NCI-H82 (cell line): ENCODE results near the gene MYLK2.

Experiments
- DNase-seq: peaks from one replicate; lab custom pipeline; 2025; lab: John Stamatoyannopoulos, UW

Gene MYLK2

DNA sequence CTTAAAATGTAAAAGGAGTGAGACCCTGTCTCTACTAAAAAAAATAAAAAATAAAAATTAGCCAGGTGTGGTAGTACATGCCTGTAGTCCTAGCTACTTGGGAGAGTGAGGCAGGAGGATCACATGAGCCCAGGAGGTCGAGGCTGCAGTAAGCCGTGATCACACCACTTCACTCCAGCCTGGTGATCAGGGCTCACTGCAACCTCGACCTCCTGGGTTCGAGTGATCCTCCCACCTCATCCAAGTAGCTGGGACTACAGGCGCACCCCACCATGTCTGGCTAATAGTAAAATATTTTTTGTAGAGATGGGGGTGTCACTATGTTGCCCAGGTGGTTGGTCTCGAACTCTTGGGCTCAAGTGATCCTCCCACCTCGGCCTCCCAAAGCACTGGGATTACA lies 34.3 kb downstream of the MYLK2 start:
- DNase-seq: no peak

GRCh38 chr20:31856516-31856915 lies 37.4 kb downstream of the MYLK2 start:
- no peak for DNase-seq

GRCh38 chr20:31857861-31858759 lies 39.0 kb downstream of the MYLK2 start:
- no peak for DNase-seq

DNA sequence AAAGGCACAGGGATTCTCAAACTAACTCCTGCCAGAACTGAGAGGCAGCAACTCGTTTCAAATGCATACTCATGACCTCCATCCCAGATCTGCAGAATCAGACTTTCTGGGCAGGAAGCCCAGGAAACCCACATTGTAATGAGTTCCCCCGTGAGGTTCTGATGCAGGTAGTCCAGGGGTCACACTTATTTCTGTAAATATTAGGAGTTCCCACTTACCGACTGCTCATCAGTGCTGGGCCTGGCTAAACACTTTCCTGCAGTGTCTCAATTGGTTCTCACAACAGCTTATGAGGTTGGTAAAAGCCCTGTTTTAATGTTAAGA lies 39.6 kb downstream of the MYLK2 start:
- no peak for DNase-seq

GRCh38 chr20:31859266-31859997 lies 40.3 kb downstream of the MYLK2 start:
- DNase-seq: no peak

DNA sequence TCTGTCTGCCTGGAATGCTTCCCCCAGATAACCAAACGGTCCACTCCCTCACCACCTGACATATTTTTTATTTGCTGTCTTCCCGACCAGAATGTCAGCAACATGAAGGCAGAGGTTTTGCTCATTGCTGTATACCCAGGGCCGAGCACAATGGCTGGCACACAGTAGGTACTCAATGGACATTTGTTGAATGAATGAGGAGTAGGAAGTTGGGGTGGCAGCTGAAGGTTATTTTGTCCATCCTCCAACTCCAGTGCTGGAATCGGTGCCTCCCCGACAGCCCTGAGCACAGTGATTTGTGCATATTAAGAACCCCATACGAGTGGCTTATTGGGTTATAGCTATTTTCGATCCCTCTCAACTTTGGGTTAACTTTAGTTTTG lies 40.8 kb downstream of the MYLK2 start:
- DNase-seq: no peak

GRCh38 chr20:31860390-31861134 lies 41.4 kb downstream of the MYLK2 start:
- peak; percentile 60 for DNase-seq

DNA sequence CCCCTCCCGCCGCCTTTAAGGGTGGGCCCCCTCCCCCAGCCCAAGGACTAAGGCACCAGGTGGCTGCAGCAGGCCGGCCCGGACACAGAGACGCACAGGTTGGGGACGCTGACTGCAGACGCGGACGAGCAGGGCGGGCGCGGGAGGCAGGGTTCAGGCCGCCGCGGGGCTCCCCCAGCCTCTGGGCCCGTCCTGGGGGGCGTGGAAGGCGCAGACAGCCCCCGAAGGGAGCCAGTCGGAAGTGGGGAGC lies 41.9 kb downstream of the MYLK2 start:
- peak; percentile 93 for DNase-seq

DNA sequence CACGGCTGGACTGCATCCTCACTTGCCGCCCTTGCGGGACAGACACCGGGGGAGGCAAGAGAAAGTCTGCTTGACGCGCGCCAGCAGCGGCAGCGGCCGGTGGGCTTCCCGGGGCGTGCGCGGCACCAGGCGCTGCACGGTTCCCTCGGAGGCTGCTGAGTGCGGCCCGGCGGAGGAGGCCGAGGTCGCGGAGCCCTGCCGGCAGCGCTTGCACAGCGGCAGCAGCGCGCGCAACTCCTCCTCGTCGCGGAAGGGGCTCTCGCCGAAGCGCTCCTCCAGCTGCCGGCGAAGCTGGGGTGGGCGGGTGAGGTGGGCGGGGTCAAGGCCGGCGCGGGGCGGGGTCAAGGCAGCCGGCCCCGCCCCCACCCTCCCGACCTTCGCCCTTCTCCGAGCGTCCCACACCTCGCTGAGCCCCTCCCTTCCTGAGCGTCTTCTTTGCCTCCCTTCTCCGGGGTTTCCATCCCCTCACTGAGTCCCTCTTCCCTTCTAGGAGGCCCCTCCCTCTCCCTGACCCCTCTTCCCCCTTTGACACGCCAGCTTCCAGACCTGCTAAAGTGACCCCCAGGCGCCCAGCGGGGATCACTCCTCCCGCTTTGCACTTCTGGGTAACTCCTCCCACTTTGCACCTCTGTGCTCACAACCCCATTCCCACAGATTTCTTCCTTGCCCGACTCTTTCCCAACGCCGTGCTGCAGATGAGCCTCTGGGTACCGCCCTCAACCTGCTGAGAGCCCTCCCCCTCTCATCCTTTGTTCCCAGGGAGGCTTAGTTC lies 42.4 kb downstream of the MYLK2 start:
- peak; percentile 92 for DNase-seq

DNA sequence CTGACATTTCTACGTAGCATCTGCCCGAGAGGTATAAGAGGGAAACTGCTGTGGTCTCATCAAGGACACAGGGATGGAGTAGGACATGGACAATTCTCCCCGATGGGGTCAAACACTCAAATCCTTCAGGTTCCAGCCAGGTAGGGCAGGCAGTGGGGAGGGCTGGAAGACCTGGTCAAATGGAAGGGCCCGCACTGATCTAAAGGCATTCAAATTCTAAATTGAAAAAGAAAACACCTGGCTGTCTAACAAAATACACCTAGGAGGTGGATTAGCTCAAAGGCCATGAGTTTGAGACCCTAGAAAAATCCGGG lies 43.0 kb downstream of the MYLK2 start:
- no peak for DNase-seq

DNA sequence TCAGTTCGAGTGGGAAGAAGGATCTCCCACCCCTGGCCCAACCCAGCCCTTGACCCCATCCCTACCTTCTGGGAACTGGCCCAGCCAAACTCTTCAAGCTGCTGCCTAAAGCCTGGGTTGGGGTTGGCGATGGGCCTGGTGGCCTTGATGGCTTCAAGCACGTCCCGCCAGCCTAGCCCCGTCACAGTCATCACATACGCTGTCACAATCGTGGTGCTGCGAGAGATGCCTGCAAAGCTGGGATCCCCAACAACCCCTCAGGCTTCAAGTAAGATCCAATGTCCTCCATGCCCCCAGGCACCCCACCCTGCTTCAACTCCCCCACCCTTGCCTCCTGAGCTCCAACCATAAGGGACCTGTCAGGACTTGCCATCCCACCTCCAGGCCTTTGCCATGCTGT lies 43.4 kb downstream of the MYLK2 start:
- DNase-seq: no peak

DNA sequence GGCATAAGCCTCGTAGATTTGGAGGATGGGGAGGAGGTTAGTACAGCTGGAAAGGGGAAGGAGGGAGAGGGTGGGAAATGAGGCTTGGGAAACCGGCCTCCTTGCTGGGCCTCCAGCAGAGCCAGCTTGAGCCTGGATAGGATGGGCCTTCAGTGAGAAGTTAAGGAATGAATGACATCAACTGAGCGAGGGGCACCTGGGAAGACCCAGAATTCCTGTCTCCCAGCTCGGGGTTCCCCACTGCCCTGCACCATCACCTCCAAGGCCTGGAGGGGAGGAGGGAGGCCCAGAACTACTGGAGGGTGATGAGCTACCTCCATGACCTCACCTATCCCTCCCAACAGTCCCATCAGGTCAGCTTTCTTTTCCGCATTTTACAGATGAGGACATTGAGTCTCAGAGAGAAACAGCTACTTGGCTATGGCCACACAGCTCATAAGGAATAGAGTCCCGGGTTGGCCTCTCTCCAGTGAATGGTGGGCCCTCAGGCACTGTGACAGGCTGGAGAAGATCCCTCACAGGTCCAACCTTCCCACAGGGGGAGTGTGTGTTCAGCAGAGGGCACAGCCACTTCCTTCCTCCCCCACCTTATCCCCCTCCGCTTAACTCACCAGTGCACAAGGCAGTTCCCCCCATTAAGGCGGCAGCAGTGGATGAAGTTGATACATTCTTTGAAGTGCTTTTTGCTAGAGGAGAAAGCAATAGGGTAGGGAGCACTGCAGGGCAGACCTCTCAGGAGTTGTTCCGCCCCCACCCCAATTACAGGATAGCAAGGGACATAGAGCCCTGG lies 44.3 kb downstream of the MYLK2 start:
- no peak for DNase-seq

- no peak for DNase-seq
Observed at GRCh38 chr20:31864521-31865400, 45.6 kb downstream of the MYLK2 start.

DNA sequence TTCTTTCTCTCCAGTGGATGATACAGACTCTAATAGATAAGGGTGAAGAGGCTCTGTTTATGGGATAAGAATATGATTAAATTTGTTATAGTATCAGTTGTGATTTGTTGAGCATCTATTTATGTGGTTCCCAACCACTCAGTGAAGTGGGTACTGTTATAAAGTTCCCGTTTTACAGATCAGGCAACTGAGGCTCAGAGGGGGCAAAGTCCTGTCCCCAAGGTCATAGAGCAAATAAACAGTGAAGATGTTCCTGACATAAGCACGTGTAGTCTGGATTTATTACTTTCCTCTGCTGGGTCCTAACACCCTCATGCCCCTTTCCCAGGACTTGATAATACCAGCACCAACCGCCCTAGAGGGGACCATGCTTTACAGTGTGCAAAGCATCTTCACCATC lies 47.1 kb downstream of the MYLK2 start:
- no peak for DNase-seq

- DNase-seq: no peak
Observed at GRCh38 chr20:31868853-31869672, 49.9 kb downstream of the MYLK2 start.

GRCh38 chr20:31869673-31869941 lies 50.5 kb downstream of the MYLK2 start:
- DNase-seq: no peak

DNA sequence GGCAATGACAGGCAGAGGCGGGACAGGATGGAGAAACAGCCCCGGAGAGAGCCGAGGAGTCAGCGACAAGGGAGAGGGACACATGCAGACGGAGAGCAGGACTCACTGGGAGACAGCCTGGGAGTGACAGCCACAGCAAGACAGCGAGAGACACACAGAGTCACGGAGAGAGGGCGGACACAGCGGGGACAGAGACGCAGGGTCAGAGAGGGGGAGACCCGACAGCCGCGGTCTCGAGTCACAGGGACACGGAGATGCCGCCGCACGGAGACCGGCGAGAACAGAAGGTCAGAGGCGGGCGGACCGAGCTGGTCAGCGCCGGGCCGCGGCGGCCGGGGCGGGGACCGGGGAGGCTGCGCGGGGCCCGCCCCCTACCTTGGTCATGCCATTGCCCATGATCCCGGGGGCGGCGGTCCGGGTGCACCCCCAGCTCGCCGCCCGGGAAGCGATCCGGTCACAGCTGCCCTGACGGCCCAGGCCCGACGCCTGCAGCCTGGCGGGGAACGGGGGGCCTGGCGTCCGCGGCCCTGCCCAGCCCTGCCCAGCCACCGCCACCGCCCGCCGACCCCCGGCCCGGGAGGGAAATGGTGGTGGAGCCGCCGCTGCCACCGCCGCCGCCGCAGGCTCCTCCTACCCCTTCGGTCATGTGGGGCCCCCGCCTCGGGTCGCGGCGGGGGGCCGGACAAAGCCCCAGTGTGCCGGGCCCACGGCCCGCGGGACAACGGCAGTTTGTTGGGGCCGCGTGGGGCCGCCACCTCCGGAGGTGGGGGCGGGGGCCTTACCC lies 51.0 kb downstream of the MYLK2 start, which contains the start of the genes DUSP15 and TTLL9:
Gene DUSP15 (minus strand): TSS at position 586 of the 784 bp plus-strand sequence. CDS start 190 bp downstream, at position 396.
Gene TTLL9 (plus strand): TSS at position 693 of the 784 bp plus-strand sequence. CDS start 493 bp downstream, outside the sequence.
- DNase-seq: peak; percentile 48

DNA sequence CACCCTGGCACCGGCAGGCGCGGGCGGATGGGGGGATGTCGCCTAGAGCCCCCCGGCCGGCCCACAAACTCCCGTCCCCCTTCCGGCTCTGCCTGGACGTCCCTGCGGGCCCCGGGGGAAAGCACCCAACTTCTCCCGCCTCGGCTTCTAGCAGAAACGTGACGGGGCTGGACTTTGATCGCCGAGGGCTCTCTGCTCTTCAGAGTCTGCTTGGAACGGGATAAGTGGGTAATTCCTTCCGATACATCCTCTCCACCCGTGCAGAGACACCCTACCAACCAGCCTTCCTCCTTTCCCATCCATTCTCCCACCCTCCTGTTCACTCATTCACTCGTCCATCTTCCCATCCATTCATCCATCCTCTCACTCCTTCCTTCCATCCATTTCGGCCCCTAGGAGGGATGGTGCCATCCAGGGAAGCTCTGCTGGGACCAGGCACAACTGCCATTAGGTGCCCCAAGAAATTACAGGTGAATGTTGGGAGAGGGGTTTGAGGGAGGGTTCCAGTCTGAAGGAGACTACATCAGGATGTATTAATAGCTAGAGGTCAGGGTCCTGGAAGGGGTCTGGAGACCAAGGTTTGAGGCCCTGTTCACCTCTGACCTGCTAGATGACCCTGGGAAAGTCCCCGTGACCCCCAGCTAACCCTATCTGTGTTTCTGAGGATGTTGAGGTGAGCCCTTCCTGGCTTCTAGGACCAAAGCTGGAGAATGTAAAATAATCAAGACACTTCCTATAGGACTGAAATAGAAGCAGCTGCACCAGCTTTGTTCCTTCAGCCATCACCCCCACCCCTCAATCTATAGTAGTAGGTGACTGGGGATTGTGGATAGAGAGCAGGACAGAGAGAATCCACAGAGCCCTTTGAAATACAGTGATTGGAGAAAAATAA lies 51.8 kb downstream of the MYLK2 start:
- peak; percentile 48 for DNase-seq
